HCT116 (cell line): Measurements from ENCODE around the gene MICAL3. TPM values are rescaled to one million over a fixed set of nuclear protein-coding genes. Genes with fewer than 3 reads are reported as not detected.

ENCODE experiments used
- ATAC-seq: fragments of 200-7000 bp; cut with Tn5 transposase; 2 replicates; pipeline ENCODE4 v1.9.1; 2020; ENCODE audit warnings: mild to moderate bottlenecking, moderate library complexity
- BruUV-seq: library from RNA; stranded (reverse); fragments of 400-500 nt; replicated peaks from 2 replicates; lab custom pipeline; 2021; lab: Mats Ljungman, UMichigan
- CTCF ChIA-PET: fragments of 300-600 bp; sonication (Branson Sonifier 250); formaldehyde crosslinking; loops from one replicate; lab custom pipeline; 2021; ENCODE audit warnings: antibody characterized with exemption; lab: Charles Lee
- POLR2A ChIA-PET: fragments of 300-600, 350-600 bp; sonication (Branson Sonifier 250); formaldehyde crosslinking; loops from one replicate; lab custom pipeline; 2021; ENCODE audit warnings: antibody characterized with exemption; lab: Charles Lee
- RAD21 ChIA-PET, 2 experiments: fragments of 300-600 bp; sonication (Branson Sonifier 250); formaldehyde crosslinking; loops; one replicate each; lab custom pipeline; 2023; ENCODE audit warnings: low total read pairs in 2 of 2; ENCODE audit not compliant: uncharacterized antibody in 2 of 2, unreplicated experiment in 2 of 2, low non-redundant PET in 1 of 2; lab: Charles Lee
- DNase-seq: peaks from one replicate; pipeline ENCODE4 v3.0.0-alpha.2; 2010; ENCODE audit warnings: low read depth, low spot score
- H2AFZ ChIP-seq: fragments of 200-600 bp; shearing (Covaris generic), sonication (generic); 2 replicates; pipeline ENCODE4 v1.6.1; 2017; ENCODE audit warnings: low read depth, mixed run types, mixed read lengths, antibody characterized with exemption, low read length; ENCODE audit not compliant: poor library complexity, severe bottlenecking
- H3K27ac ChIP-seq: 2 replicates; pipeline ENCODE4 v1.5.1; 2012; ENCODE audit warnings: low read depth, low read length
- H3K27me3 ChIP-seq: fragments of 200-600 bp; sonication (generic); 2 replicates; pipeline ENCODE4 v1.6.1; 2016; ENCODE audit warnings: mixed run types, low read length, mixed read lengths; ENCODE audit not compliant: insufficient read depth
- H3K36me3 ChIP-seq, 2 experiments: fragments of 200-500 bp in 1 of 2; fragments of 200-600 bp in 1 of 2; sonication (Bioruptor generic) in 1 of 2; sonication (generic) in 1 of 2; 2 replicates each; pipeline versions ENCODE4 v1.5.1 to v1.6.1; 2014 to 2016; ENCODE audit warnings: low read length in 2 of 2, inconsistent platforms in 1 of 2, mixed read lengths in 1 of 2, mixed run types in 1 of 2; ENCODE audit not compliant: insufficient read depth in 2 of 2, control insufficient read depth in 1 of 2
- H3K4me1 ChIP-seq, 2 experiments: fragments of 200-600 bp in 1 of 2; sonication (generic) in 1 of 2; 2 replicates each; pipeline versions ENCODE4 v1.5.1 to v1.6.1; 2012 to 2017; ENCODE audit warnings: low read length in 2 of 2, inconsistent platforms in 1 of 2, mild to moderate bottlenecking in 1 of 2, mixed read lengths in 1 of 2, mixed run types in 1 of 2, moderate library complexity in 1 of 2; ENCODE audit not compliant: insufficient read depth in 2 of 2, control insufficient read depth in 1 of 2
- H3K4me2 ChIP-seq: fragments of 200-600 bp; sonication (generic); 2 replicates; pipeline ENCODE4 v1.6.1; 2017; ENCODE audit warnings: mixed run types, low read length, mixed read lengths
- H3K4me3 ChIP-seq, 2 experiments: fragments of 200-600 bp in 1 of 2; sonication (generic) in 1 of 2; replicated peaks in 1 of 2; 2 replicates each; pipeline ENCODE4 v1.5.1; 2011 to 2016; ENCODE audit warnings: low read length in 2 of 2, control low read depth in 1 of 2, low read depth in 1 of 2, mild to moderate bottlenecking in 1 of 2, mixed read lengths in 1 of 2, mixed run types in 1 of 2
- H3K79me2 ChIP-seq: fragments of 200-600 bp; sonication (generic); 2 replicates; pipeline ENCODE4 v1.6.1; 2017; ENCODE audit warnings: mild to moderate bottlenecking, mixed run types, low read length, moderate library complexity, mixed read lengths; ENCODE audit not compliant: insufficient read depth
- H3K9ac ChIP-seq: fragments of 200-600 bp; sonication (generic); 2 replicates; pipeline ENCODE4 v1.6.1; 2016; ENCODE audit warnings: low read length, mixed read lengths
- H3K9me2 ChIP-seq: fragments of 200-600 bp; sonication (generic), shearing (Covaris generic); 2 replicates; pipeline ENCODE4 v1.6.1; 2017; ENCODE audit warnings: mixed run types, mild to moderate bottlenecking, moderate library complexity; ENCODE audit not compliant: insufficient read depth
- H3K9me3 ChIP-seq, 2 experiments: fragments of 200-500 bp in 1 of 2; fragments of 200-600 bp in 1 of 2; sonication (Bioruptor generic) in 1 of 2; sonication (generic) in 1 of 2; 2 replicates each; pipeline ENCODE4 v1.6.1; 2014 to 2017; ENCODE audit warnings: low read length in 2 of 2, mixed read lengths in 2 of 2, inconsistent platforms in 1 of 2, low read depth in 1 of 2, mild to moderate bottlenecking in 1 of 2, mixed run types in 1 of 2, moderate library complexity in 1 of 2; ENCODE audit not compliant: control insufficient read depth in 1 of 2, insufficient read depth in 1 of 2
- H4K20me1 ChIP-seq: fragments of 200-600 bp; sonication (generic), shearing (Covaris generic); 2 replicates; pipeline ENCODE4 v1.6.1; 2017; ENCODE audit warnings: mixed run types, mild to moderate bottlenecking, moderate library complexity; ENCODE audit not compliant: insufficient read depth
- CBX3 ChIP-seq: IDR thresholded peaks from 2 replicates; pipeline ENCODE4 v1.6.1; 2012; ENCODE audit warnings: low read depth
- EZH2phosphoT487 ChIP-seq: fragments of 200-600 bp; IDR thresholded peaks from 2 replicates; pipeline ENCODE4 v1.6.1; 2018; ENCODE audit warnings: antibody characterized with exemption, borderline replicate concordance
- POLR2A ChIP-seq: IDR thresholded peaks from 2 replicates; pipeline ENCODE4 v1.7.0; 2011; ENCODE audit warnings: borderline replicate concordance; ENCODE audit not compliant: insufficient read depth, insufficient read length; ENCODE audit errors: extremely low read depth
- RAD21 ChIP-seq: IDR thresholded peaks from 2 replicates; pipeline ENCODE4 v1.6.1; 2012; ENCODE audit warnings: low read depth, mild to moderate bottlenecking
- SP1 ChIP-seq: IDR thresholded peaks from 2 replicates; pipeline ENCODE4 v1.6.1; 2012; ENCODE audit warnings: low read depth
- SRF ChIP-seq: IDR thresholded peaks from 2 replicates; pipeline ENCODE4 v1.6.1; 2012; ENCODE audit warnings: low read depth
- YY1 ChIP-seq: IDR thresholded peaks from 2 replicates; pipeline ENCODE4 v1.6.1; 2011; ENCODE audit warnings: low read length, low read depth, moderate library complexity, mild to moderate bottlenecking; ENCODE audit not compliant: insufficient replicate concordance; ENCODE audit errors: extremely low read depth
- ZFX ChIP-seq: fragments of 450-650 bp; IDR thresholded peaks from 2 replicates; pipeline ENCODE4 v1.6.1; 2017
- intact Hi-C: fragments of 100-400 bp; cut with micrococcal nuclease; formaldehyde crosslinking; loops from 2 replicates; pipeline ENCODE4 v1.10.0; 2022
- total RNA-seq: library from RNA; stranded (reverse); gene quantifications from one replicate; pipeline ENCODE4 v1.2.1, GENCODE V29; 2021; ENCODE audit not compliant: unreplicated experiment
- TF ChIP-seq, protein P1 (sequence below): IDR thresholded peaks from 2 replicates; pipeline ENCODE4 v1.6.1; 2012

The MICAL3 gene
- total RNA-seq, 1 experiment from 2014 or later = 30.8 TPM

GRCh38 chr22:17815703-17816254, 208.6 kb downstream of the MICAL3 start:
- POLR2A ChIA-PET = no interaction called here
- no TSS peak for BruUV-seq
- Histone ChIP-seq H3K9me2 (no peaks in the 10 kb centered on the region), H3K4me2 (no peak overlapping the region), H3K79me2 (no peaks in the 10 kb centered on the region)
- TF ChIP-seq EZH2phosphoT487 = no peak
- no peak for TF ChIP-seq YY1
- TF ChIP-seq SP1 = no peak
- TF ChIP-seq, protein P1, sequence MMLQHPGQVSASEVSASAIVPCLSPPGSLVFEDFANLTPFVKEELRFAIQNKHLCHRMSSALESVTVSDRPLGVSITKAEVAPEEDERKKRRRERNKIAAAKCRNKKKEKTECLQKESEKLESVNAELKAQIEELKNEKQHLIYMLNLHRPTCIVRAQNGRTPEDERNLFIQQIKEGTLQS = no peak
- TF ChIP-seq POLR2A = no peak
- no peak for TF ChIP-seq ZFX
- TF ChIP-seq, all 23 proteins: peak for 0
- no peak overlapping the region for H2AFZ ChIP-seq
- H3K36me3 ChIP-seq = peaks cover 0 to 8% of the 10 kb centered on the region in 2 experiments; a peak in 2 of 4 replicates
- H3K9ac ChIP-seq = no peak overlapping the region
- no peaks in the 10 kb centered on the region for H4K20me1 ChIP-seq
- no peak overlapping the region for H3K4me3 ChIP-seq
- no peak overlapping the region for H3K27ac ChIP-seq
- ChIA-PET RAD21 (no interaction called here), CTCF (no interaction called here)
- no peaks in the 10 kb centered on the region for H3K9me3 ChIP-seq
- no peaks in the 10 kb centered on the region for H3K27me3 ChIP-seq
- no peak for ATAC-seq
- intact Hi-C loops = no loop called here
- no peak for DNase-seq
- no peaks in the 10 kb centered on the region for H3K4me1 ChIP-seq

GRCh38 chr22:17814830-17815229, 209.5 kb downstream of the MICAL3 start:
- DNase-seq = no peak
- Histone ChIP-seq H3K79me2 (no peaks in the 10 kb centered on the region), H3K36me3 (peaks cover 0 to 8% of the 10 kb centered on the region in 2 experiments; a peak in 2 of 4 replicates), H4K20me1 (no peaks in the 10 kb centered on the region), H3K4me3 (no peak overlapping the region)
- TF ChIP-seq CBX3 = no peak
- no peak for TF ChIP-seq RAD21
- TF ChIP-seq SRF = no peak
- TF ChIP-seq, all 23 proteins: peak for 0
- H3K4me1 ChIP-seq = no peaks in the 10 kb centered on the region
- H3K9me2 ChIP-seq = no peaks in the 10 kb centered on the region
- H3K27me3 ChIP-seq = no peaks in the 10 kb centered on the region
- no peaks in the 10 kb centered on the region for H3K9me3 ChIP-seq
- ChIA-PET CTCF (no interaction called here), POLR2A (no interaction called here), RAD21 (no interaction called here)
- H3K9ac ChIP-seq = no peak overlapping the region
- intact Hi-C loops = no loop called here
- H2AFZ ChIP-seq = no peak overlapping the region
- no TSS peak for BruUV-seq
- H3K27ac ChIP-seq = no peak overlapping the region
- ATAC-seq = no peak
- no peak overlapping the region for H3K4me2 ChIP-seq
